ENCODE data around the gene NPR3.

GRCh38 chr5:32754284-32754683 lies 43.2 kb downstream of the NPR3 start:
- TF ChIP-seq CTCF (IDR thresholded peaks at IDR 0.05; ENCODE audit: insufficient read depth, low read depth, low read length) (no peak), EZH2 (IDR thresholded peaks at IDR 0.05; ENCODE audit: insufficient read depth, low read length) (no peak)

Measured in astrocyte (in vitro differentiated cells and primary cell).